Right atrium auricular region (tissue), 2 donors: ENCODE data around the gene SNRPD1. TPM values are rescaled to one million over a fixed set of nuclear protein-coding genes. Genes with fewer than 3 reads are reported as not detected.
"Not testable (repeated sequence)": the region's sequence is repeated elsewhere in the genome, so short reads cannot be mapped to it uniquely, and the experiment has no call there.

Source experiments
- DNase-seq: peaks from one replicate; pipeline ENCODE4 v3.0.0-alpha.2; 2019; ENCODE audit warnings: low spot score
- H3K27ac ChIP-seq, 2 donors: fragments of 200-600 bp; sonication (generic); 1 replicate in 1 of 2; 2 replicates in 1 of 2; pipeline ENCODE4 v1.5.1; 2016 to 2019
- H3K27me3 ChIP-seq, 2 donors: fragments of 200-600 bp; sonication (generic); one replicate each; pipeline versions ENCODE4 v1.5.1 to v1.6.0; 2017 to 2019
- H3K36me3 ChIP-seq: fragments of 200-600 bp; sonication (generic); one replicate; pipeline ENCODE4 v1.5.1; 2016
- H3K4me1 ChIP-seq, 2 donors: fragments of 200-600 bp; sonication (generic); one replicate each; pipeline versions ENCODE4 v1.5.1 to v1.6.0; 2017 to 2019
- H3K4me3 ChIP-seq, 2 donors: fragments of 200-600 bp; sonication (generic); 1 replicate in 1 of 2; 2 replicates in 1 of 2; pipeline ENCODE4 v1.5.1; 2017 to 2019; ENCODE audit warnings: mild to moderate bottlenecking in 1 of 2, moderate library complexity in 1 of 2
- H3K9me3 ChIP-seq, 2 donors: fragments of 200-600 bp; sonication (generic); one replicate each; pipeline ENCODE4 v1.5.1; 2019
- CTCF ChIP-seq, 2 donors: fragments of 200-600 bp; sonication (generic); IDR thresholded peaks; one replicate each; pipeline ENCODE4 v1.5.1; 2019; ENCODE audit warnings: antibody characterized with exemption in 2 of 2
- total RNA-seq, 2 donors: library from RNA; depleted of rRNA; stranded (reverse); fragments of >200 nt; gene quantifications; one replicate each; pipeline ENCODE4 v1.1.0, GENCODE V29; 2016

The SNRPD1 gene
- total RNA-seq, 2 donors from 2014 or later: 3.2 to 4.4 TPM

GRCh38 chr18:21669736-21670285 lies 57.7 kb downstream of the SNRPD1 start:
- no peak for DNase-seq
- H3K9me3 ChIP-seq: no peaks in the 10 kb centered on the region
- no peak for TF ChIP-seq CTCF (IDR thresholded peaks at IDR 0.05)
- H3K27ac ChIP-seq: no peak overlapping the region
- no peaks in the 10 kb centered on the region for H3K36me3 ChIP-seq
- no peaks in the 10 kb centered on the region for H3K27me3 ChIP-seq
- no peaks in the 10 kb centered on the region for H3K4me1 ChIP-seq
- H3K4me3 ChIP-seq: no peak overlapping the region

- TF ChIP-seq CTCF (IDR thresholded peaks at IDR 0.05): no peak
- H3K4me3 ChIP-seq: no peak overlapping the region
- H3K36me3 ChIP-seq: no peaks in the 10 kb centered on the region
- DNase-seq: no peak
- no peaks in the 10 kb centered on the region for H3K9me3 ChIP-seq
- H3K4me1 ChIP-seq: no peaks in the 10 kb centered on the region
- H3K27ac ChIP-seq: peak overlapping the region in 1 of 2 donors; percentile 23
- no peaks in the 10 kb centered on the region for H3K27me3 ChIP-seq
Measured at GRCh38 chr18:21672521-21673267, 60.6 kb downstream of the SNRPD1 start.

- H3K27ac ChIP-seq, H3K36me3 ChIP-seq, H3K27me3 ChIP-seq, H3K4me3 ChIP-seq, H3K4me1 ChIP-seq, H3K9me3 ChIP-seq, DNase-seq: not testable (repeated sequence)
Measured at GRCh38 chr18:21675354-21675753, 63.2 kb downstream of the SNRPD1 start.

GRCh38 chr18:21678859-21679258 lies 66.7 kb downstream of the SNRPD1 start:
- Histone ChIP-seq H3K4me3 (no peak overlapping the region), H3K27me3 (no peaks in the 10 kb centered on the region), H3K9me3 (no peaks in the 10 kb centered on the region), H3K4me1 (no peaks in the 10 kb centered on the region), H3K27ac (no peak overlapping the region), H3K36me3 (no peaks in the 10 kb centered on the region)
- no peak for DNase-seq
- no peak for TF ChIP-seq CTCF (IDR thresholded peaks at IDR 0.05)

GRCh38 chr18:21680161-21680560 lies 68.0 kb downstream of the SNRPD1 start:
- no peak for TF ChIP-seq CTCF (IDR thresholded peaks at IDR 0.05)
- Histone ChIP-seq H3K36me3 (no peaks in the 10 kb centered on the region), H3K27me3 (no peaks in the 10 kb centered on the region), H3K4me1 (no peaks in the 10 kb centered on the region), H3K27ac (no peak overlapping the region), H3K9me3 (no peaks in the 10 kb centered on the region), H3K4me3 (no peak overlapping the region)
- no peak for DNase-seq

- Histone ChIP-seq H3K27me3 (no peaks in the 10 kb centered on the region), H3K27ac (peak overlapping the region; percentile 32 to 51), H3K4me1 (peaks cover 0 to 4% of the 10 kb centered on the region in 2 donors), H3K9me3 (no peaks in the 10 kb centered on the region), H3K36me3 (no peaks in the 10 kb centered on the region), H3K4me3 (peak overlapping the region in 1 of 2 donors; percentile 33)
- TF ChIP-seq CTCF (IDR thresholded peaks at IDR 0.05): no peak
- DNase-seq: no peak
Measured at GRCh38 chr18:21682371-21683051, 70.4 kb downstream of the SNRPD1 start.
